Mesothelial cell of epicardium (in vitro differentiated cells): ENCODE data around the gene MED13L. TPM values are rescaled to one million over a fixed set of nuclear protein-coding genes. Genes with fewer than 3 reads are reported as not detected.

Experiments
- DNase-seq, 2 experiments: peaks; one replicate each; pipeline ENCODE4 v3.0.0; 2021; ENCODE audit warnings: low spot score in 2 of 2; ENCODE audit not compliant: unreplicated experiment in 2 of 2
- H3K27ac Mint-ChIP-seq: 2 replicates; pipeline ENCODE4 v1.8.0; 2021; ENCODE audit warnings: mixed read lengths
- H3K27me3 Mint-ChIP-seq: 2 replicates; pipeline ENCODE4 v1.8.0; 2021; ENCODE audit warnings: low read depth, mixed read lengths
- H3K36me3 Mint-ChIP-seq: 2 replicates; pipeline ENCODE4 v1.8.0; 2021; ENCODE audit warnings: mixed read lengths
- H3K4me1 Mint-ChIP-seq: 2 replicates; pipeline ENCODE4 v1.8.0; 2021; ENCODE audit warnings: mixed read lengths
- H3K4me3 Mint-ChIP-seq: 2 replicates; pipeline ENCODE4 v1.8.0; 2021; ENCODE audit warnings: mild to moderate bottlenecking, moderate library complexity, mixed read lengths
- H3K9me3 Mint-ChIP-seq: 2 replicates; pipeline ENCODE4 v1.8.0; 2021; ENCODE audit warnings: mixed read lengths
- total RNA-seq: library from RNA; stranded (reverse); gene quantifications from 3 replicates; pipeline ENCODE4 v1.2.1, GENCODE V29; 2021
- TF ChIP-seq, protein P1 (sequence below): fragments of 200-600 bp; sonication (generic); IDR thresholded peaks from one replicate; pipeline ENCODE4 v1.5.0; 2021; ENCODE audit warnings: antibody characterized with exemption; ENCODE audit not compliant: unreplicated experiment

MED13L gene
- total RNA-seq, 1 donor from 2014 or later = 179 TPM

DNA sequence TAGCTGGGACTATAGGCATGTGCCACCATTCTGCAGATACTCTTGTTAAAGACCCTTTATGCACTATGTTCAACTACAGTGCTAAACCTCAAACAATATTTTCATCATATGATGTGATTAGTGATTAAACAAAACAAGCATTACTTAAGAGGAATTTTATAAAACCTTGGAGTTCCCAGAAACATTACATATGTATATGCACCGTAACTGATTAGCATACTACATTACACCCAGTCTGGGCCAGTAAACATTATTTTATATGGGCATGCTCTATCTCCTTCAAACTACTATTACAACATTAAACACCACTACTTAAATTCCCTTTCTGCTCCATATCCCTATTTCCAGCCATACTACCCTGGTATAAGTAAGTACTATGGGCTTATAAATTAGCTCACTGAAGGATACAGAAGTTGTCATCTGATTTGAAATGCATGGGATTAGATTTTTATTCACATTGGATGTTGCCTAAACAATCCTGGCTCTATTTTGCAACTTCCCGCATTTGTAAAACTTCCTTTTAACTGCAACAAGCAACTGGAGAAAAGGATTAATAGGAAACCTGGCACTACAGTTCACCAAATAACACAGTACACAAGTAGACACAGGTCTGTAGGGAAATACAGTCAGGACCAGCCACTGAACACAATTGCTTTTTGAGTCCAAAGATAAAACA lies 205.8 kb downstream of the MED13L start:
- TF ChIP-seq, protein P1, sequence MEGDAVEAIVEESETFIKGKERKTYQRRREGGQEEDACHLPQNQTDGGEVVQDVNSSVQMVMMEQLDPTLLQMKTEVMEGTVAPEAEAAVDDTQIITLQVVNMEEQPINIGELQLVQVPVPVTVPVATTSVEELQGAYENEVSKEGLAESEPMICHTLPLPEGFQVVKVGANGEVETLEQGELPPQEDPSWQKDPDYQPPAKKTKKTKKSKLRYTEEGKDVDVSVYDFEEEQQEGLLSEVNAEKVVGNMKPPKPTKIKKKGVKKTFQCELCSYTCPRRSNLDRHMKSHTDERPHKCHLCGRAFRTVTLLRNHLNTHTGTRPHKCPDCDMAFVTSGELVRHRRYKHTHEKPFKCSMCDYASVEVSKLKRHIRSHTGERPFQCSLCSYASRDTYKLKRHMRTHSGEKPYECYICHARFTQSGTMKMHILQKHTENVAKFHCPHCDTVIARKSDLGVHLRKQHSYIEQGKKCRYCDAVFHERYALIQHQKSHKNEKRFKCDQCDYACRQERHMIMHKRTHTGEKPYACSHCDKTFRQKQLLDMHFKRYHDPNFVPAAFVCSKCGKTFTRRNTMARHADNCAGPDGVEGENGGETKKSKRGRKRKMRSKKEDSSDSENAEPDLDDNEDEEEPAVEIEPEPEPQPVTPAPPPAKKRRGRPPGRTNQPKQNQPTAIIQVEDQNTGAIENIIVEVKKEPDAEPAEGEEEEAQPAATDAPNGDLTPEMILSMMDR = no peak
- Mint-ChIP-seq H3K4me1 (peaks cover 25% of the 10 kb centered on the region), H3K9me3 (no peaks in the 10 kb centered on the region), H3K36me3 (no peaks in the 10 kb centered on the region), H3K4me3 (no peak overlapping the region), H3K27ac (no peak overlapping the region), H3K27me3 (no peaks in the 10 kb centered on the region)
- DNase-seq = no peak

DNA sequence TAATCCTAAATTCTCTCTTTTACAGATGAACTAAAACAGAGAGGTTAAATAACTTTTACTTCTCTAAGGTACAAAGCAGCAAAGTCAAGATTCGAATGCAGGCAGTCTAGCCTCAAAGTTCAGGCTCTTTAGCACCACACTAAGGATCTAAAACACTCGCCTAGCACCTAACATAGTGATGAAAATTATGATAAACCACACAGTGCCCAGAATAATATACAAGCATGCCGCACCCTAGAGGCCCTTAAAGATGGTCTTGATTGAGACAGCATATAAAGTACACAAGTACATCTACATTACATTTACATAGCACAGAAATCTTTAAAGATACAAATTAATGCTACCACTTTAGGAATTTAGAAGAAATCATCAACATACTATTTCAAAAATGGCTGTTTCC lies 207.0 kb downstream of the MED13L start:
- peaks cover 33% of the 10 kb centered on the region for H3K4me1 Mint-ChIP-seq
- TF ChIP-seq, protein P1 = no peak

DNA sequence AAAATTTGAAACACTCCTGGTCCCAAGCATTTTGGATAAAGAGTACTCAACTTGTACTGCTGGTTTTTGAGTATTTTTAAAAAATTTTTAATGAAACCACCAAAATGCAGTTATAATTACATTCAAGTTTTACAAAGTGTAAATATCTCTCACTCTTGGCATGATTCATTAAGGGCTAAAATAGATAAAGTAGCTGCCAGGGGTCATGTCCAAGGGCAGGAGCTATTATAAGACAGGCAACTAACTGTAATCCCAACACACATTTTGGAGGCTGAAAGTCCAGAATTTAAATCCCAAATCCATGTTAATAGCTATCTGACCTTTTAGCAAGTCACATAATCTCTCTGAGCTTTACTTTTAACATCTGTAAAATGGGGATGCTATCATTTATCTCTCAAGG lies 207.6 kb downstream of the MED13L start:
- Mint-ChIP-seq H3K9me3 (no peaks in the 10 kb centered on the region), H3K27ac (no peak overlapping the region), H3K4me1 (peaks cover 33% of the 10 kb centered on the region), H3K27me3 (no peaks in the 10 kb centered on the region), H3K36me3 (no peaks in the 10 kb centered on the region), H3K4me3 (no peak overlapping the region)
- DNase-seq = no peak
- TF ChIP-seq, protein P1 = no peak

More for the DNA sequence above, 207.0 kb downstream of the MED13L start:
- Mint-ChIP-seq H3K27me3 (no peaks in the 10 kb centered on the region), H3K27ac (no peak overlapping the region), H3K9me3 (no peaks in the 10 kb centered on the region), H3K36me3 (no peaks in the 10 kb centered on the region), H3K4me3 (no peak overlapping the region)
- DNase-seq = no peak

DNA sequence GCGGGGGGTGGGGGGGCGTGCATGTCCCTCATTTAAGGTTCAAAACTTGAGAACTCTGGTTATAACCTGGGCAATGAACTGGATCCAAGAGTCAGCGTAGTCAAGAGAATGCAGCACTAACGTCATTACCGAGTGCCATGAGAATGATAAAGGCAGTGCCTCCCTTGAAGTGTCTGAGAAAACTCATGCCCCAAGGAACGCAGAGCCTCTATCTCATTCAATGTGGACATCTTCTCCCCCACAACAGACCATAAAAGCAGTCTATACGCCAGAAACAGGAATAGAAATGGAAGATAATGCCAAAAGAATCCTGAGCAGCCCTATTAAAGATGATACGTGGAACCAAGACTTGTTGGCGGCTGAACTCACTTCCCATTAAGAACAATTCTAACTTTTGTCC lies 208.6 kb downstream of the MED13L start:
- TF ChIP-seq, protein P1 = no peak
- Mint-ChIP-seq H3K27ac (no peak overlapping the region), H3K27me3 (no peaks in the 10 kb centered on the region), H3K9me3 (no peaks in the 10 kb centered on the region), H3K36me3 (no peaks in the 10 kb centered on the region), H3K4me1 (peaks cover 25% of the 10 kb centered on the region), H3K4me3 (no peak overlapping the region)
- DNase-seq = no peak

DNA sequence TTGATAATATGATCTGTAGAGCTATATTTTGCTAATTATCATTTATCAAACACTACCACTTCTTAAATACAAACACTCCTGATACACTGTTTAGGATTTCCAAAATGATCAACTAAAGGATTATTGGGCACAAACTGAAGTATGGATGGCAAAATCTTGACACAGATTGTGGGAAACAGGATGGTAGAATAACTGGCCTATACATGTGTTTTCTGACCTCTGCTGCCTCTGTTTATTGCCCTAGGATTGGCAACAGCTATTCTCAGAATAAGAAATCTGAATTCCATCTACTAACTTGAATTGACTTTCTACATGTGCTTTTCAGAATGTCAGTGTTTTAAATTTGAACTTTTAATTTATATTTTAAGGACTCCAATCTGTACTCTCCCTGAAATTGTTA lies 209.1 kb downstream of the MED13L start:
- no peaks in the 10 kb centered on the region for H3K27me3 Mint-ChIP-seq
- no peak for DNase-seq
- no peaks in the 10 kb centered on the region for H3K9me3 Mint-ChIP-seq
- TF ChIP-seq, protein P1 = no peak
- H3K27ac Mint-ChIP-seq = no peak overlapping the region
- H3K4me3 Mint-ChIP-seq = no peak overlapping the region
- H3K36me3 Mint-ChIP-seq = no peaks in the 10 kb centered on the region
- H3K4me1 Mint-ChIP-seq = peaks cover 23% of the 10 kb centered on the region
